AG04450 (cell line): ENCODE results near the gene IVD. TPM values are rescaled to one million over a fixed set of nuclear protein-coding genes. Genes with fewer than 3 reads are reported as not detected.

ENCODE experiments used
- CTCF ChIA-PET: fragments of 300-600, 350-600 bp; formaldehyde crosslinking; extraction: SDS; loops from one replicate; lab custom pipeline; 2022; ENCODE audit warnings: antibody characterized with exemption, inconsistent platforms; lab: Charles Lee
- POLR2A ChIA-PET: fragments of 350-600 bp; formaldehyde crosslinking; extraction: SDS; loops from one replicate; lab custom pipeline; 2021; ENCODE audit warnings: antibody characterized with exemption, inconsistent platforms; lab: Yijun Ruan, JAX
- DNase-seq: peaks from one replicate; pipeline ENCODE4 v3.0.0-alpha.2; 2011; ENCODE audit warnings: low read depth, low spot score
- H3K27ac ChIP-seq: one replicate; pipeline ENCODE4 v1.5.1; 2012; ENCODE audit warnings: low read depth, low read length, control low read depth
- H3K27me3 ChIP-seq: one replicate; pipeline ENCODE4 v1.6.0; 2012; ENCODE audit warnings: low read length; ENCODE audit not compliant: control insufficient read depth, insufficient read depth
- H3K4me3 ChIP-seq: 2 replicates; pipeline ENCODE4 v1.5.1; 2011; ENCODE audit warnings: mild to moderate bottlenecking, low read depth, low read length, control low read depth
- H3K9me3 ChIP-seq: 2 replicates; pipeline ENCODE4 v1.5.1; 2012; ENCODE audit warnings: low read length; ENCODE audit not compliant: control insufficient read depth, insufficient read depth
- polyA plus RNA-seq: library from polyadenylated mRNA; depleted of rRNA; stranded (reverse); fragments of >200 nt; gene quantifications from 2 replicates; pipeline ENCODE4 v1.2.3, GENCODE V29; 2011
- TF ChIP-seq, protein P1 (sequence below): IDR thresholded peaks from 2 replicates; pipeline ENCODE4 v1.5.1; 2011; ENCODE audit warnings: low read depth, low read length, control low read depth, inconsistent platforms

IVD gene
- polyA plus RNA-seq, 1 experiment = 49.3 TPM

DNA sequence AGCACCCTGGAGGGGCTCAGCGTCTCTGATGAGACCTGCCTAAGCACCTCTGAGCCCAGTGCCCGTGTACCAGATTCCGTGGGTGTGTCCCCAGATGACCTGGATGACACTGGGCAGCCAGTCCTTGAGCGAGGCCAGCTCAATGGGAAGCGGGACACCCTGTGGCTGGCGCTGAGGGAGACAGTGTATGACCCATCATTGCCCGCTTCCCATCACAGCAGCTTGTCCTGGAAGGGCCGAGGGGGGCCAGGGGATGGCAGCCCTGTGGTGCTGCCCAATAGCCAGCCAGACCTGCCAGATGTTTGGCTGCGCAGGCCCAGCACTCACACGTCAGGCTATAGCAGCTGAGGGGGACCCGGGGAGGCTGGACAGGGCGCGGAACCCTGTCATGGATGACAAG lies 35.6 kb upstream of the IVD start:
- no peak overlapping the region for H3K4me3 ChIP-seq
- ChIA-PET POLR2A (no interaction called here), CTCF (interaction anchor here (3.3 kb wide), 1 partner anchor 26 kb away, joined by 16 read pairs; no protein-coding TSS in a partner anchor)
- no peak for DNase-seq
- no peak overlapping the region for H3K27ac ChIP-seq
- H3K9me3 ChIP-seq = peaks cover 3% of the 10 kb centered on the region; the same call in 1 of the 2 replicates
- TF ChIP-seq, protein P1, sequence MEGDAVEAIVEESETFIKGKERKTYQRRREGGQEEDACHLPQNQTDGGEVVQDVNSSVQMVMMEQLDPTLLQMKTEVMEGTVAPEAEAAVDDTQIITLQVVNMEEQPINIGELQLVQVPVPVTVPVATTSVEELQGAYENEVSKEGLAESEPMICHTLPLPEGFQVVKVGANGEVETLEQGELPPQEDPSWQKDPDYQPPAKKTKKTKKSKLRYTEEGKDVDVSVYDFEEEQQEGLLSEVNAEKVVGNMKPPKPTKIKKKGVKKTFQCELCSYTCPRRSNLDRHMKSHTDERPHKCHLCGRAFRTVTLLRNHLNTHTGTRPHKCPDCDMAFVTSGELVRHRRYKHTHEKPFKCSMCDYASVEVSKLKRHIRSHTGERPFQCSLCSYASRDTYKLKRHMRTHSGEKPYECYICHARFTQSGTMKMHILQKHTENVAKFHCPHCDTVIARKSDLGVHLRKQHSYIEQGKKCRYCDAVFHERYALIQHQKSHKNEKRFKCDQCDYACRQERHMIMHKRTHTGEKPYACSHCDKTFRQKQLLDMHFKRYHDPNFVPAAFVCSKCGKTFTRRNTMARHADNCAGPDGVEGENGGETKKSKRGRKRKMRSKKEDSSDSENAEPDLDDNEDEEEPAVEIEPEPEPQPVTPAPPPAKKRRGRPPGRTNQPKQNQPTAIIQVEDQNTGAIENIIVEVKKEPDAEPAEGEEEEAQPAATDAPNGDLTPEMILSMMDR = no peak
- H3K27me3 ChIP-seq = peaks cover 16% of the 10 kb centered on the region

DNA sequence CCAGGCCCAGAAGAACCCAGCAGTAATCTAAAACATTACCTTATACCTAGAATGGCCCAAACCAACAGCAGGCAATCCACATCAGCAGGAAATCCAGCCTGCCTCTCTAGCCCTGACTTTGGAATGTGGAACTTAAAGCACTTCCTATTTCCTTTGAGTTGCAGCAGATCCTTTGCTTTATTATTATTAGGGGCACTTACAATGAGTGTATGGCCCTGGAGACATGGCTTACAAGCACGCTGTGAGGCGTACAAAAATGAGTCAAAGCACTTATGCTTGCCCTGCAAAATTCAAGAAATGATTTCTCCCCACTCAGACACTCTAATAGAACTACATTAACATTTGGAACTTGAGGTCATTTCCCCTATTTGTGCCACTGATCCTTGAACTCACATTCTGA lies 32.6 kb upstream of the IVD start:
- POLR2A ChIA-PET = no interaction called here
- H3K27me3 ChIP-seq = no peaks in the 10 kb centered on the region
- peaks cover 3% of the 10 kb centered on the region; the same call in 1 of the 2 replicates for H3K9me3 ChIP-seq
- TF ChIP-seq, protein P1 = no peak
- no peak overlapping the region for H3K4me3 ChIP-seq
- CTCF ChIA-PET = no interaction called here
- no peak overlapping the region for H3K27ac ChIP-seq
- DNase-seq = no peak

DNA sequence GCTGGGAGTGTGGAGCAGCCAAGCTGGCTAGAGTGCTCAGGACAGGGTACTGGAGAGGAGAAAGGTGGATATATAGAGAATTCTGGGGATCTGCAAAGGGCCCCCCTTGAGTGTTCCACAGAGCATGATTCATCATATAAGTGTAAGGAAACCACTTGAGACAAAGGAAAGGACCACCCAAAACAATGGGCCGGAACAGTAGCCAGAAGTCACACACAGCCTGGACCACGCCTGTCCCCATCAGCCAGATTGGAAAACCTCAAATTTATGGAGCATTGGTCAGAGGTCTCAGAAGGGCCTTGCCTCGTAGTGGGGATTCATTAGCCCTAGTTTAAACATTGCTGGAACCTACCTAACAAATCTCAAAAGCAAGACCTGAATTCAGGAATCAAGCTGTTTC lies 28.0 kb upstream of the IVD start:
- POLR2A ChIA-PET = interaction anchor here (0.7 kb wide), 1 partner anchor 28 kb away, joined by 6 read pairs; no protein-coding TSS in a partner anchor
- Histone ChIP-seq H3K27ac (no peak overlapping the region), H3K9me3 (no peaks in the 10 kb centered on the region), H3K27me3 (no peaks in the 10 kb centered on the region), H3K4me3 (no peak overlapping the region)
- CTCF ChIA-PET = no interaction called here
- TF ChIP-seq, protein P1 = no peak
- DNase-seq = no peak

DNA sequence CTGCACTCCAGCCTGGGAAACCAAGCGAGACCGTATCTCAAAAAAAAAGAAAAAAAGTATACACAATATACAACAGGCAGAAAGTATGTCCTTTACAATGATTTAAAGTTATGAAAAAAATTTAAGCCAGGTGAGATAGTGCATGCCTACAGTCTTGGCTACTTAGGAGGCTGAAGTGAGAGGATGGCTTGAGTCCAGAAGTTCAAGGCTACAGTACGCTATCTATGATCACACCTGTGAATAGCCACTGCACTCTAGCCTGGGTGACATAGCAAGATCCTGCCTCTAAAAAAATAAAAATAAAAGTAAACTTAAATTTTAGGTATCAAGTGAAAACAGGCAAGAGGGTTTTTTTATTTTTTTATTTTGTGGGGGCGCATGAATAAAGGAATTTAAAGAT lies 26.2 kb upstream of the IVD start:
- CTCF ChIA-PET = interaction anchor here (1.5 to 1.9 kb wide), 2 partner anchors 11 to 35 kb away, joined by 5 to 11 read pairs; no protein-coding TSS in a partner anchor
- POLR2A ChIA-PET = interaction anchor here (0.6 to 1.7 kb wide), 4 partner anchors 11 to 272 kb away, joined by 3 to 8 read pairs (median 4); no protein-coding TSS in a partner anchor
- no peak for DNase-seq
- H3K4me3 ChIP-seq = no peak overlapping the region
- H3K9me3 ChIP-seq = no peaks in the 10 kb centered on the region; the same call in 1 of the 2 replicates
- peak overlapping the region; percentile 74 for H3K27ac ChIP-seq
- TF ChIP-seq, protein P1 = no peak
- no peaks in the 10 kb centered on the region for H3K27me3 ChIP-seq

DNA sequence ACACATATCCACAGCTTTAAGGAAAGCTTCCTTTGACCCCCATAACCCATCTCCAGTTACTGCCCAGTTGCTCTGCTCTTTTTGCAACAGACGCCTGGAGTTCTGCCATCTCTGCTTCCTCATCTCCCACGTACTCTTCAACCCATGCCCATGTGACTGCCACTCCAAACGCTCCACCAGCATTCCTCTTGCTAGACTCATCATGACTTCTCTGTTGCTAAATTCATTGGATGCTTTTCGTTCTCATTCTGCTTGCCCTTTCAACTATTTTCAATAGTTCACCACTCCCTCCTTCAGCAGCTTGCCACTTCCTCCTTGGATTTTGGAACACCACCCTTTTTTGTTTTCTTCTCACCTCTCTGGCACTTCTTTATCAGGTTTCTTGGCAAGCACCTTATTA lies 25.7 kb upstream of the IVD start:
- peak overlapping the region; percentile 80 for H3K27ac ChIP-seq
- ChIA-PET CTCF (interaction anchor here (1.5 to 1.9 kb wide), 2 partner anchors 11 to 35 kb away, joined by 5 to 11 read pairs; no protein-coding TSS in a partner anchor), POLR2A (interaction anchor here (0.6 to 1.7 kb wide), 4 partner anchors 11 to 273 kb away, joined by 3 to 8 read pairs (median 4); no protein-coding TSS in a partner anchor)
- H3K4me3 ChIP-seq = no peak overlapping the region
- H3K27me3 ChIP-seq = no peaks in the 10 kb centered on the region
- H3K9me3 ChIP-seq = no peaks in the 10 kb centered on the region; the same call in 1 of the 2 replicates
- TF ChIP-seq, protein P1 = no peak
- peak; percentile 97 for DNase-seq
